SK-N-SH (cell line): Measurements from ENCODE around the gene CHERP. TPM values are rescaled to one million over a fixed set of nuclear protein-coding genes. Genes with fewer than 3 reads are reported as not detected.

Source experiments
- CTCF ChIA-PET: fragments of 300-600, 350-600 bp; formaldehyde crosslinking; extraction: SDS; loops from one replicate; lab custom pipeline; 2021; lab: Yijun Ruan, JAX
- POLR2A ChIA-PET: fragments of 350-600 bp; sonication (Branson Sonifier 250); formaldehyde crosslinking; extraction: SDS; loops from one replicate; lab custom pipeline; 2020; ENCODE audit warnings: antibody characterized with exemption, inconsistent platforms; lab: Yijun Ruan, JAX
- DNase-seq: peaks from one replicate; pipeline ENCODE4 v3.0.0; 2012
- H2AFZ ChIP-seq: fragments of 200-600 bp; sonication (generic); 2 replicates; pipeline ENCODE4 v1.8.1; 2016; ENCODE audit warnings: antibody characterized with exemption, mild to moderate bottlenecking, low read depth
- H3F3A ChIP-seq: fragments of 200-600 bp; sonication (generic); replicated peaks from 2 replicates; pipeline ENCODE3; 2016; ENCODE audit warnings: antibody characterized with exemption, mild to moderate bottlenecking; ENCODE audit not compliant: insufficient read depth
- H3K27ac ChIP-seq, 2 experiments: fragments of 200-500 bp in 1 of 2; fragments of 200-600 bp in 1 of 2; sonication (Bioruptor generic) in 1 of 2; sonication (generic), shearing (Covaris generic) in 1 of 2; 2 replicates each; pipeline versions ENCODE4 v1.5.1 to v1.6.1; 2014 to 2016; ENCODE audit warnings: low read depth in 2 of 2, inconsistent platforms in 1 of 2, low read length in 1 of 2, mild to moderate bottlenecking in 1 of 2, mixed read lengths in 1 of 2
- H3K27me3 ChIP-seq: fragments of 200-600 bp; sonication (generic), shearing (Covaris generic); 2 replicates; pipeline ENCODE4 v1.6.1; 2016; ENCODE audit warnings: mixed run types; ENCODE audit not compliant: insufficient read depth
- H3K36me3 ChIP-seq, 2 experiments: fragments of 200-500 bp in 1 of 2; fragments of 200-600 bp in 1 of 2; sonication (Bioruptor generic) in 1 of 2; sonication (generic) in 1 of 2; replicated peaks in 1 of 2; 2 replicates each; pipeline versions ENCODE3 to v1.5.1; 2014 to 2016; ENCODE audit warnings: low read length in 1 of 2, mild to moderate bottlenecking in 1 of 2; ENCODE audit not compliant: insufficient read depth in 2 of 2, control insufficient read depth in 1 of 2
- H3K4me1 ChIP-seq, 2 experiments: fragments of 200-500 bp in 1 of 2; fragments of 200-600 bp in 1 of 2; sonication (Bioruptor generic) in 1 of 2; sonication (generic), shearing (Covaris generic) in 1 of 2; 2 replicates each; pipeline versions ENCODE4 v1.5.1 to v1.6.1; 2014 to 2016; ENCODE audit warnings: low read depth in 1 of 2, low read length in 1 of 2, mixed run types in 1 of 2; ENCODE audit not compliant: insufficient read depth in 2 of 2, control insufficient read depth in 1 of 2
- H3K4me2 ChIP-seq: fragments of 200-600 bp; sonication (generic), shearing (Covaris generic); 2 replicates; pipeline ENCODE4 v1.6.1; 2017; ENCODE audit warnings: mixed run types
- H3K4me3 ChIP-seq, 2 experiments: fragments of 200-500 bp in 1 of 2; fragments of 200-600 bp in 1 of 2; sonication (Bioruptor generic) in 1 of 2; sonication (generic), shearing (Covaris generic) in 1 of 2; 2 replicates each; pipeline versions ENCODE4 v1.5.1 to v1.8.1; 2014 to 2016; ENCODE audit warnings: low read depth in 2 of 2, inconsistent platforms in 1 of 2, low read length in 1 of 2, mild to moderate bottlenecking in 1 of 2, mixed read lengths in 1 of 2, moderate library complexity in 1 of 2
- H3K79me2 ChIP-seq: fragments of 200-600 bp; sonication (generic); 2 replicates; pipeline ENCODE4 v1.8.1; 2017; ENCODE audit warnings: mild to moderate bottlenecking; ENCODE audit not compliant: insufficient read depth
- H3K9ac ChIP-seq: fragments of 200-600 bp; sonication (generic); 2 replicates; pipeline ENCODE4 v1.6.1; 2017; ENCODE audit warnings: mixed run types
- H3K9me2 ChIP-seq: fragments of 200-600 bp; sonication (generic); 2 replicates; pipeline ENCODE4 v1.6.1; 2017; ENCODE audit warnings: mixed run types
- H3K9me3 ChIP-seq: fragments of 200-600 bp; sonication (generic); 2 replicates; pipeline ENCODE4 v1.6.1; 2017; ENCODE audit warnings: mixed run types, mild to moderate bottlenecking, moderate library complexity
- H4K20me1 ChIP-seq: fragments of 200-600 bp; sonication (generic); 2 replicates; pipeline ENCODE4 v1.6.1; 2017; ENCODE audit warnings: mild to moderate bottlenecking, mixed run types; ENCODE audit not compliant: insufficient read depth
- ELF1 ChIP-seq: IDR thresholded peaks from 2 replicates; pipeline ENCODE4 v1.4.0; 2012
- EP300 ChIP-seq, 2 experiments: IDR thresholded peaks; 2 replicates each; pipeline versions ENCODE4 v1.4.0 to v1.6.1; 2012; ENCODE audit warnings: borderline replicate concordance in 1 of 2, low read depth in 1 of 2, low read length in 1 of 2
- EZH2phosphoT487 ChIP-seq: fragments of 200-600 bp; sonication (generic); IDR thresholded peaks from 2 replicates; pipeline ENCODE4 v1.6.1; 2017; ENCODE audit warnings: low read depth, mixed run types, mild to moderate bottlenecking, antibody characterized with exemption, moderate library complexity, borderline replicate concordance
- FOXM1 ChIP-seq: IDR thresholded peaks from 2 replicates; pipeline ENCODE4 v1.4.0; 2012; ENCODE audit warnings: low read depth, mild to moderate bottlenecking
- GATA2 ChIP-seq: sonication (generic); formaldehyde crosslinking; IDR thresholded peaks from 2 replicates; pipeline ENCODE4 v1.5.0; 2020; ENCODE audit warnings: mild to moderate bottlenecking, missing genetic modification reagents
- JUND ChIP-seq: IDR thresholded peaks from 2 replicates; pipeline ENCODE4 v1.4.0; 2012
- MAX ChIP-seq: IDR thresholded peaks from 2 replicates; pipeline ENCODE4 v1.4.0; 2012; ENCODE audit warnings: low read depth
- MEF2A ChIP-seq: IDR thresholded peaks from 2 replicates; pipeline ENCODE4 v1.4.0; 2012; ENCODE audit warnings: low read depth, borderline replicate concordance
- MXI1 ChIP-seq: IDR thresholded peaks from 2 replicates; pipeline ENCODE4 v1.6.1; 2012; ENCODE audit warnings: mild to moderate bottlenecking, low read depth, low read length, improper control_type of control experiment
- NFIC ChIP-seq: IDR thresholded peaks from 2 replicates; pipeline ENCODE4 v1.4.0; 2012; ENCODE audit warnings: borderline replicate concordance
- NRF1 ChIP-seq: IDR thresholded peaks from 2 replicates; pipeline ENCODE4 v1.6.1; 2012; ENCODE audit warnings: low read depth, mild to moderate bottlenecking, low read length
- PBX3 ChIP-seq: IDR thresholded peaks from 2 replicates; pipeline ENCODE4; 2012
- POLR2AphosphoS5 ChIP-seq: IDR thresholded peaks from 2 replicates; pipeline ENCODE4 v1.6.1; 2012; ENCODE audit warnings: low read depth, low read length
- RAD21 ChIP-seq: IDR thresholded peaks from 2 replicates; pipeline ENCODE4 v1.6.1; 2012; ENCODE audit warnings: mild to moderate bottlenecking, low read length
- REST ChIP-seq: IDR thresholded peaks from 2 replicates; pipeline ENCODE4 v1.6.1; 2012; ENCODE audit warnings: mild to moderate bottlenecking, low read depth, low read length, moderate library complexity
- RFX5 ChIP-seq: IDR thresholded peaks from 2 replicates; pipeline ENCODE4 v1.6.1; 2012; ENCODE audit warnings: mild to moderate bottlenecking, improper control_type of control experiment, low read length
- RXRA ChIP-seq: IDR thresholded peaks from 2 replicates; pipeline ENCODE4 v1.4.0; 2012; ENCODE audit warnings: low read depth, mild to moderate bottlenecking, borderline replicate concordance
- SIN3A ChIP-seq: IDR thresholded peaks from 2 replicates; pipeline ENCODE4 v1.6.1; 2012; ENCODE audit warnings: low read depth, mild to moderate bottlenecking, low read length, moderate library complexity, borderline replicate concordance
- SMC3 ChIP-seq: IDR thresholded peaks from 2 replicates; pipeline ENCODE4 v1.6.1; 2012; ENCODE audit warnings: low read depth, low read length, improper control_type of control experiment
- TCF12 ChIP-seq: IDR thresholded peaks from 2 replicates; pipeline ENCODE4 v1.4.0; 2012
- USF1 ChIP-seq: IDR thresholded peaks from 2 replicates; pipeline ENCODE4 v1.4.0; 2012; ENCODE audit warnings: low read depth, borderline replicate concordance
- USF2 ChIP-seq: fragments of 150-350 bp; IDR thresholded peaks from 2 replicates; pipeline ENCODE4 v1.6.1; 2017; ENCODE audit warnings: antibody characterized with exemption, low read length, low read depth, borderline replicate concordance
- YY1 ChIP-seq: IDR thresholded peaks from 2 replicates; pipeline ENCODE4 v1.4.0; 2012; ENCODE audit warnings: low read depth, mild to moderate bottlenecking
- ZBTB33 ChIP-seq: IDR thresholded peaks from 2 replicates; pipeline ENCODE4 v1.4.0; 2012; ENCODE audit warnings: low read depth, borderline replicate concordance
- WGBS: methylation state at CpG from one replicate; pipeline ENCODE4 v1.1.6; 2017; ENCODE audit warnings: low lambda C conversion rate; 5-methylcytosine and 5-hydroxymethylcytosine counted together
- polyA plus RNA-seq, 3 experiments: library from polyadenylated mRNA; depleted of rRNA; stranded (reverse); fragments of >200 nt; gene quantifications; 2 replicates each; pipeline ENCODE4 v1.2.3, GENCODE V29; 2012

Gene CHERP
- polyA plus RNA-seq, 1 of the 3 experiments (the other 2 are of a cell fraction), result 16.8 TPM

- Histone ChIP-seq H3K79me2 (peaks cover 97% of the 10 kb centered on the region), H3K9ac (peak within 1 kb of the TSS; percentile 83), H3K4me2 (peak within 1 kb of the TSS; percentile 95), H3K4me1 (peaks cover 10 to 30% of the 10 kb centered on the region in 2 experiments; a peak in 3 of 4 replicates), H4K20me1 (peaks cover 40% of the 10 kb centered on the region), H3K27me3 (no peaks in the 10 kb centered on the region), H3K27ac (peak within 1 kb of the TSS; percentile 75 to 80), H3K4me3 (peak within 1 kb of the TSS; percentile 85 to 96), H3K36me3 (peaks cover 22 to 40% of the 10 kb centered on the region in 2 experiments), H3K9me3 (no peaks in the 10 kb centered on the region), H2AFZ (peak within 1 kb of the TSS; percentile 79), H3F3A (no peaks in the 10 kb centered on the region), H3K9me2 (no peaks in the 10 kb centered on the region)
- WGBS, result 0% methylated on average over 38 of the region's 83 CpGs
- ChIA-PET CTCF (no interaction called here), POLR2A (interaction anchor here (0.7 to 1.6 kb wide), 7 partner anchors 10 to 387 kb away, joined by 3 to 10 read pairs (median 4); partner anchors contain the start of genes FAM32A and MED26)
- peak; percentile 100 for DNase-seq
- TF ChIP-seq EZH2phosphoT487 (no peak), RXRA (no peak), PBX3 (no peak), REST (peak; percentile 5; the same call in 1 of the 2 replicates), RFX5 (no peak), NRF1 (no peak), SMC3 (no peak), ZBTB33 (no peak), MXI1 (peak; percentile 90), JUND (no peak), POLR2AphosphoS5 (peak; percentile 73; the same call in 1 of the 2 replicates), YY1 (0 out of 2 replicates have a peak, but pooled peaks have one; percentile 33), EP300 (IDR thresholded peaks at IDR 0.05; ENCODE audit: borderline replicate concordance in 1 of 2, low read depth in 1 of 2, low read length in 1 of 2) (peak in 1 of 2 experiments; percentile 9; a peak in 1 of 4 replicates), NFIC (no peak), USF2 (no peak), MAX (peak; percentile 82; the same call in 1 of the 2 replicates), USF1 (no peak), TCF12 (0 out of 2 replicates have a peak, but pooled peaks have one; percentile 13), RAD21 (no peak), GATA2 (no peak), SIN3A (peak; percentile 40; the same call in 1 of the 2 replicates), MEF2A (no peak), ELF1 (peak; percentile 96), FOXM1 (no peak)
Measured at GRCh38 chr19:16572332-16573211, 30.3 kb upstream of the CHERP start, which contains the start of gene SLC35E1. SLC35E1 (minus strand) TSS chr19:16572415; CDS start chr19:16572364, 51 bp downstream.
